Ishikawa (cell line): ENCODE measurements around the gene INHBB.

Experiments
- CEBPB ChIP-seq: IDR thresholded peaks from 2 replicates; pipeline ENCODE4 v1.6.1; 2012
- NFIC ChIP-seq: IDR thresholded peaks from 2 replicates; pipeline ENCODE4 v1.6.1; 2012
- TF ChIP-seq, protein P1 (sequence below): IDR thresholded peaks from 2 replicates; pipeline ENCODE4 v1.6.1; 2012

DNA sequence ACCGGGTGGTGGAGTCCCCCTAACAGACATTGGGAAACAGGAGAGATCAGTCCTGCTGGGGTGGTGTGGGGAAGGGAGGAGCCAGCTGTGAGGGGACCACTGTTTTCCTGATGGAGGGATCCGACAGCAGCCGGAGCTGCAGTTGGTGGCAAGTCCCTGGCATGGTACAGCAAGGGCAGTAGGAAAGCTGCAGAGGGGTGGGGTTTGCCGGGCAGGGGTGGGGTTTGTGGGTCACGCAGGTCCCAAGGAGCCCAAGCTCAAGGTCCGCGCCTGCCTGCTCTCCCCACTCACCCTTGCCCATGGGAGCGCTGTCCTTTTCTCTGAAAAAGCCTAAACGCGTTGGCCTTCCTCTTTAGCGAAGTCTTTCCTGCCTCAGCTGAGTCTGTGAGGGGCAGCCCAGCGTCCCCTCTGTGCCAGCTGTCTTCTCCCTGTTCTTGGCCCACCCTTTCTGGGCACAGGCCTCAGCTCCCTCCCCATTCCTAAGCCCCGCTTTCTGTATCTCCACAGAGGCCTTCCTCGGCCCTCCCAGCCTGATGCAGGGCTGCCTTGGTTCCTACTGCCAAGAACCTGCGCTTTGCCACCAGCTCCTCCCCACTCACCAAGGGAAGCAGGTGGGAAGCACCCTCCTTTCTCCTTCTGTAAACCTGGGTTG lies 29.3 kb upstream of the INHBB start:
- no peak for TF ChIP-seq CEBPB
- TF ChIP-seq, protein P1, sequence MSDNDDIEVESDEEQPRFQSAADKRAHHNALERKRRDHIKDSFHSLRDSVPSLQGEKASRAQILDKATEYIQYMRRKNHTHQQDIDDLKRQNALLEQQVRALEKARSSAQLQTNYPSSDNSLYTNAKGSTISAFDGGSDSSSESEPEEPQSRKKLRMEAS = no peak
- no peak for TF ChIP-seq NFIC
